IPS-18c (cell line): Measurements from ENCODE around the gene GNAI3.

Source experiments
- H3K4me3 ChIP-seq: 2 replicates; pipeline ENCODE4 v1.7.0; 2013; ENCODE audit warnings: low read depth, mild to moderate bottlenecking, low read length, moderate library complexity; ENCODE audit not compliant: insufficient read depth
- H3K9me3 ChIP-seq: one replicate; pipeline ENCODE4 v1.6.1; 2013; ENCODE audit warnings: mild to moderate bottlenecking, low read length, moderate library complexity; ENCODE audit not compliant: control insufficient read depth, insufficient read depth

GNAI3 gene

GRCh38 chr1:109548321-109549267 lies at the start of gene GNAI3:
GNAI3 (plus strand) TSS chr1:109548615; CDS start chr1:109548721, 106 bp downstream.
- peak within 1 kb of the TSS; percentile 96 for H3K4me3 ChIP-seq
- no peaks in the 10 kb centered on the region for H3K9me3 ChIP-seq

- no peaks in the 10 kb centered on the region for H3K9me3 ChIP-seq
- no peak overlapping the region for H3K4me3 ChIP-seq
Observed at GRCh38 chr1:109499081-109499480, 49.3 kb upstream of the GNAI3 start.

GRCh38 chr1:109499661-109500536 lies 48.5 kb upstream of the GNAI3 start:
- H3K4me3 ChIP-seq = no peak overlapping the region
- no peaks in the 10 kb centered on the region for H3K9me3 ChIP-seq

GRCh38 chr1:109500941-109501381 lies 47.5 kb upstream of the GNAI3 start:
- Histone ChIP-seq H3K4me3 (no peak overlapping the region), H3K9me3 (no peaks in the 10 kb centered on the region)

GRCh38 chr1:109501644-109502363 lies 46.6 kb upstream of the GNAI3 start:
- Histone ChIP-seq H3K4me3 (no peak overlapping the region), H3K9me3 (no peaks in the 10 kb centered on the region)

GRCh38 chr1:109502364-109502851 lies 46.0 kb upstream of the GNAI3 start:
- no peak overlapping the region for H3K4me3 ChIP-seq

GRCh38 chr1:109503935-109504334 lies 44.5 kb upstream of the GNAI3 start:
- Histone ChIP-seq H3K4me3 (no peak overlapping the region), H3K9me3 (no peaks in the 10 kb centered on the region)

More at GRCh38 chr1:109502364-109502851, 46.0 kb upstream of the GNAI3 start:
- no peaks in the 10 kb centered on the region for H3K9me3 ChIP-seq

GRCh38 chr1:109504974-109505373 lies 43.4 kb upstream of the GNAI3 start:
- H3K4me3 ChIP-seq = no peak overlapping the region
- no peaks in the 10 kb centered on the region for H3K9me3 ChIP-seq

- Histone ChIP-seq H3K9me3 (no peaks in the 10 kb centered on the region), H3K4me3 (no peak overlapping the region)
Observed at GRCh38 chr1:109508001-109508872, 40.2 kb upstream of the GNAI3 start.

GRCh38 chr1:109508873-109509175 lies 39.6 kb upstream of the GNAI3 start:
- H3K9me3 ChIP-seq = no peaks in the 10 kb centered on the region
- peak overlapping the region; percentile 59; the same call in 1 of the 2 replicates for H3K4me3 ChIP-seq

- Histone ChIP-seq H3K9me3 (no peaks in the 10 kb centered on the region), H3K4me3 (peak within 1 kb of the TSS; percentile 59)
Observed at GRCh38 chr1:109509176-109510134, 39.0 kb upstream of the GNAI3 start, which contains the start of gene AMIGO1. AMIGO1 (minus strand) TSS chr1:109509727; CDS start chr1:109508912, 815 bp downstream.

- Histone ChIP-seq H3K4me3 (no peak overlapping the region), H3K9me3 (no peaks in the 10 kb centered on the region)
Observed at GRCh38 chr1:109513110-109513710, 35.2 kb upstream of the GNAI3 start.

GRCh38 chr1:109514846-109515245 lies 33.6 kb upstream of the GNAI3 start:
- Histone ChIP-seq H3K9me3 (no peaks in the 10 kb centered on the region), H3K4me3 (no peak overlapping the region)

- no peaks in the 10 kb centered on the region for H3K9me3 ChIP-seq
Observed at GRCh38 chr1:109516872-109517271, 31.5 kb upstream of the GNAI3 start.

GRCh38 chr1:109517337-109517736 lies 31.1 kb upstream of the GNAI3 start:
- H3K4me3 ChIP-seq = no peak overlapping the region
- no peaks in the 10 kb centered on the region for H3K9me3 ChIP-seq

More at GRCh38 chr1:109516872-109517271, 31.5 kb upstream of the GNAI3 start:
- no peak overlapping the region for H3K4me3 ChIP-seq
